GM21423 (cell line): Measurements from ENCODE around the gene PXYLP1.
A peak's percentile ranks its signal among the peaks of the same experiment; 100 is the strongest.

ENCODE experiments used
- ATAC-seq: cut with Tn5 transposase; IDR thresholded peaks from one replicate; pipeline ENCODE4 v1.9.1; 2021; ENCODE audit warnings: mild to moderate bottlenecking, moderate library complexity; ENCODE audit not compliant: unreplicated experiment

PXYLP1 gene

DNA sequence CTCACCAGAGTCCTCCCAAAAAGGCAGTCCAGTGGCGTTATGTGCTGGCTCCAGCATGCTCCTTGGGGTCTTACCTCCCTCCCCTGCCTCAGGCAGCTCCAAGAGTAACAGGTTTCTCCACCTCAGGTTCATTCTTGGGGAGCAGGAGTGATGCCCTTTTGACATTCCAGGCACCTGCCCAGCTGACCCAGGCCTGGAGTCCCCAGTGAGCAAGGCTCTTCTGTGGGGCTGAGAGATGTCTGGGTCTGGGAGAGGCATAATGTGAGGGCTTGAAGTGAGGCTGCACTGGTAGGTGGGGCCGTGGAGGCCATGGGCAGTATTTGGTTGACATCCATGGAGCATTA, 15.3 kb downstream of the PXYLP1 start:
- ATAC-seq = no peak

DNA sequence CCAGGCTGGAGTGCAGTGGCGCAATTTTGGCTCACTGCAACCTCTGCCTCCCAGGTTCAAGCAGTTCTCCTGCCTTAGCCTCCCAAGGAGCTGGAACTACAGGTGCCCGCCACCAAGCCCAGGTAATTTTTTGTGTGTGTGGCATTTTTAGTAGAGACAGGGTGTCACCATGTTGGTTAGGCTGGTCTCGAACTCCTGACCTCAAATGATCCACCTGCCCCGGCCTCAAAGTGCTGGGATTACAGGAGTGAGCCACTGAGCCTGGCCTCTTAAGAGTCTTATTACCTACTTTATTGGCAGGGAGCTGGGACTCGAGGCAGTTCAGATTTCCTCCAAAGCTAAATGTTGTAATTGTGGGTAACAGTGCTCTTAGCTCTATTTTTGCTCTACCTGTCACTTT, 16.4 kb downstream of the PXYLP1 start:
- ATAC-seq = no peak

DNA sequence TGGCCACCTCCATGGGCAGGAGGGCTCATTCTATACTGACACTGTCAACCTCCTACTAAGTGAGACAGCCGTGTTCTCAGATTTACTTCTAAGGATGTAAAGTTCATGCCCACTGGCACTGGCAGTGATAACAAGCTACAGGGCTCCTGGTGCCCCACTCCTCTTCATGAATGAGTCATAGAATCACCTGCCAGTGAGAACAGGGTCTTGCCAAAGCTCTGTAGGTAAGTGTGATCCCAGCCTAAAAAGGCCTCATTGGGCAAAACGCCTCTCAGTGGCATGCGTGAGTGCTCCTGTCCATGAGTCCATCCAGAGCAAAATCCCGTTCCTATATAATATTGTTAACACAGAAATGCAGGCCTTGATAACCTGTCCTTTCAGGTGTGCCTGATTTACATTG, 17.4 kb downstream of the PXYLP1 start:
- no peak for ATAC-seq

- no peak for ATAC-seq
Measured at GRCh38 chr3:141250342-141250741, 18.7 kb downstream of the PXYLP1 start.

DNA sequence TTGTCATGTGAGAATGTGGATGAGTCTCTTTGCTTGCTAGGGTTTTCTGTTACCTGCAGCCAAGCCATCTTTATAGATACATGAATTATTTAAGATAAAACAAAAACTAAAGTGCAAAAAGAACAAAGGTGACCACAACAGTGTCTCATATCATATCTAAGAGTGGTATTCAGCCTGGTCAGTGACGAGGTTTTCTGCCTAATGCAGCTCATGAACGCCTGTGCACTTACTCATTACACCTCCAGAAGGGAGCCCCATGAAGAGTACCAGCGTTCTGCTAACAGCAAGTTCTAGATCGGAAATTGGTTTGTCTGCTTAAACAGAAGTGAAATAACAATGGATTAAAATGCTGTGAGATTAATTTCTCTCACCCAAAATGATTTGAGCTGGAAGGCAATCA, 19.2 kb downstream of the PXYLP1 start:
- no peak for ATAC-seq

DNA sequence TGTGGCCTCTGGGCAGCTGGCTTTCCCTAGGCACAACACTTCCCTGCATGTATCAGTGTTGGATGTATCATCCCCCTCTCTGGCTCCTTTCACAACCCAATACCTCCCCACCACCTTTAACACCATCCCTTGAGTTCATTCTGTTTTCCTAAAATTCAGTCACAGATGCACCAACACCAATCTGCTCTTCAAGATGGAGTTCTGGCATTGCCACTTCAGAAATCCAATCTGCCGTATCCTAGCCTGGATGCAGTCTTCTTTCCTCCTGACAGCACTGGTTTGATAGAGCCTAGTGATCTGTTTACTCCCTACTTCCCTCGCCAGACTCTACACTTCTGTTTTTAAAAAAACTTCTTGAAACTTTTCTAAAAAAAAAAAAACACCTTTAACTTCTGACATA, 21.7 kb downstream of the PXYLP1 start:
- no peak for ATAC-seq

GRCh38 chr3:141253811-141254210, 22.2 kb downstream of the PXYLP1 start:
- ATAC-seq = no peak

DNA sequence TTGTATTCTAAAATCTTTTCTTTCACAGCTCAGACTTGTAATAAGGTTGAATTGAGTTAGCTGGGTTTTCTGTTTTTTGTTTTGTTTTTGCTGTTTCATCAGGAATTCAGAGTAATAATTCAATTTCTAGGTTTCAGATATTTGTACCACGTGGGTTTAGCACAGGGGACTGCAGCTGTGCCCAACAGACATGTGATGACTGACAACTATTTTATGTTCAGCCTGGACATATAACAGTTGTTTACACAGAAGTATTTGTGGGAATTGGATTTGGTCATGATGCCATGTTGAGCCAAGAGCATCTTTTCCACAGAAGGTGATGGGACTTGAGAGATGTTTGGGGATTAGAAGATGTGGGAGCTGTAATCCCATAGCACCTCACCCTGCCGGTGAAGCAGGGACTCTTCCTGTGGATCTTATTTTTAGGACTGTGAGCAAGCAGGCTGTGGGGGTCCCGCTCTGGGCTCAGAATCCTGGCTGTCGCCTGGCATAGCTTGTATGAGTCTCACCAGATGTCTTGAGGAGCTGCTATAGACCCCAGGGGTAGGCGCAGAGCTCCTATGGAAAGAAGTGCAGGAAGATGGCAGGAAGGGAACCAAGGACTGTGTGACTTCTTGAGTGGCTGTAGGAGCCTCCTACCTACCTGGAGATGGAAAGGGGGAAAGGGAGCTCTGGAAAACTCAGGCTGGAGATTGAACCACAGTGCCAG, 23.7 kb downstream of the PXYLP1 start:
- ATAC-seq = no peak

DNA sequence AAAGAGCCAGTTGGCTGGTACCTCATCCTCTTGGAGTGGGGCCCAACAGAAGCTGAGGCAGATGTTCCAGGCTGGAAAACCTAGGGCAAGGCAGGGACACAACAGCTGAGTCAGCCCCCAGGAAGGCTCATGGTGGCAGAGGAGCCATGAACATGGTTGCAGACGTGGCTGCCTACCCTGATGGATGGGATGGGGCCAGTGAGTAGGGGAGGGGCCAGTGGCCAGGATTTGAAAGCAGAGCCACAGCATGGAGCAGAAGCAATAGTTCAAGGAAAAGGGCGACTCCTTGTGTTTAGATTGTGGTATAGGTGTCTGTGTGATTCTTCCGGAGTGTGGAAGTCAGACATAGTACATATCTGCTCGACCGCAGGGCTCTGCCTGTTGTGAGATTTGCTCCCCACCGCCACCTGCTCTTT, 24.2 kb downstream of the PXYLP1 start:
- no peak for ATAC-seq

DNA sequence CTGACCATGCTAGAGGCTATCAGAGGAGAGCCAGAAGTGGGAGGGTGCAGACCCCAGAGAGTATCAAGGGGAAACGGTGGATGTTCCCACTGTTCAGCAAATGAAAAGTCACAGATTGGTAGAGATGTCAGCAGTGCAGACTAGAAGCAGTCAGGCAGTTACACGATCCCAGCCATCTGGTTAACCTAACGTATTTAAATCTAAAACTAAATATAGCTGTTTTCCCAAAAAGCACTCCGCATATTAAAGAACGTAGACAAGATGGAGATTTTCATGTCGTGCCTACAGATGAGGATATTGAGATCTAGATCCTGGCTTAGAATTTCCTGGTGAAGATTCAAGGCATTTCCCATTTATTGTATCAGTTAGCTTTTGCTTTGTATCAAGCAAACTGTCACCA, 25.2 kb downstream of the PXYLP1 start:
- no peak for ATAC-seq

- ATAC-seq = no peak
Measured at GRCh38 chr3:141257961-141258360, 26.3 kb downstream of the PXYLP1 start.

GRCh38 chr3:141258973-141259372, 27.3 kb downstream of the PXYLP1 start:
- ATAC-seq = no peak

DNA sequence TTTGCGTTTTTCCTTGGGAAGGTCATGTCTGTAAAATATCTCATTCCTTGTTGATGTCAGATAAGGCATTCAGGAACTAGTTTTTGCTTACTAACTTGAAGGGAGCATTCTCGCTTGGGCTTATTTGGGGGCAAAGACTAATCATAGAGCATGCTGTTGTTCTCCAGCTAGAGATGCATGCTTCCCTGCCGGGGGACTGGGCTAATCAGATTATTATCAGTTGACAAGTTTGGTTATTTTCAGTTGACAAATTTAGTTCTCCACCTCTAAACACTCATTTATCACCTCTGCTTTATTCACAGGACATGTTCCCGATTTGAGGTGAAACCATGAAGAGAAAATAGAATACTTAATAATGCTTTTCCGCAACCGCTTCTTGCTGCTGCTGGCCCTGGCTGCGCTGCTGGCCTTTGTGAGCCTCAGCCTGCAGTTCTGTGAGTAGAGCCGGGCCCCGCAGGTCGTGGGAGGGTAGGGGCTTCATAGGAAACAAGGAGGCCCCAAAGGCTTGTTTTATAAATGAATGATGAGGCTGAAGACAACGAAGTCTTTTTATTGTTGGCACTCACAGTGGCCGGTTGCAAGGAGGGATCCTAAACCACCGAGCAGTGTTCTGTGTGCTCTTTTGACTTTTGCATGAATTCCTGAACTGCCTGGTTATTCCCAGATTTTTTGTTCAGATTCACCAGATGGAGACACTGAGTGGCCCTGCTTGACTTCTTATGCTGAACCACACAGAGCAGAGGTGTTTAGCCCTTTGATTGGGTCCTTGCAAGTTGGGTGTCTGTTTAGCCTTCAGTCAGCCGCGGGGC, 28.4 kb downstream of the PXYLP1 start:
- no peak for ATAC-seq

- ATAC-seq = no peak
Measured at GRCh38 chr3:141260630-141260927, 29.0 kb downstream of the PXYLP1 start.

DNA sequence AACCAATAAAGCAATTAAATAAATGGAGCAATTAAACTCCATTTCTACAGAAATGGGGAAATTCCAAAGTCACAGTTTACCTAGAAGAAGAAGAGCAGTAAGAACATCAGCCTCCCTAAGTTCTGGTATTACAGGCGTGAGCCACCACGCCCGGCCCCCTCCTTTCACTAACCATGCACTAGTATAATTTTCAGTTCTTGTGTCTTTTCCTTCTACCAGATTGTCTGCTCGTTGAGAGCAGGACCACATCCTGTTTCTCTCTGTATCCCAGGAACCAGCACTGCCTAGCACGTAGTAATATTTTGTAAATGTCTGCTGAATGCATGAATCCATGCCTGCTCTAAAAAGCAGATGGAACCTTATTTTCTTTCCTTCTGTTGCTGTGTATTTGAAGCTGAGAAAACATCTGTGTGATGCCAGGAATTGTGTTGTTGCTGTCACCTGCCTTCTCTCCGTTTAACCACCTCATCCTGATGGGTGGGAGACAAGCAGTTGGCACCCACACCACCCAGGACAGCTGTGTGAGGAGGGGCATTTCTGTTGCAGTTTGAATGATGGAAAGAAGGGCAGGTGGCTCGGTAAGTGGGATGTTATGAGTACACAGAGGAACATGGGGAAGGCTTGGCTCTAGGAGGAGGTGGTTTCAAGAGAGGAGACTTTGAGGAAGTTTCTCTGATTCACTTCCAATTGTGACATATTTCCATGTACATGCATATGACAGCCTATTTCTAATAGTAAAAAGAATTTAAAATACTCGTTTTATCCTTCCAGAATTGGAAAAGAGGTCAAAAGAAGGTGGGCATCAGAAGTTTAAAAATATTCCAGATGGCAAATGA, 30.1 kb downstream of the PXYLP1 start:
- ATAC-seq = no peak

GRCh38 chr3:141262308-141262705, 30.7 kb downstream of the PXYLP1 start:
- ATAC-seq = no peak

DNA sequence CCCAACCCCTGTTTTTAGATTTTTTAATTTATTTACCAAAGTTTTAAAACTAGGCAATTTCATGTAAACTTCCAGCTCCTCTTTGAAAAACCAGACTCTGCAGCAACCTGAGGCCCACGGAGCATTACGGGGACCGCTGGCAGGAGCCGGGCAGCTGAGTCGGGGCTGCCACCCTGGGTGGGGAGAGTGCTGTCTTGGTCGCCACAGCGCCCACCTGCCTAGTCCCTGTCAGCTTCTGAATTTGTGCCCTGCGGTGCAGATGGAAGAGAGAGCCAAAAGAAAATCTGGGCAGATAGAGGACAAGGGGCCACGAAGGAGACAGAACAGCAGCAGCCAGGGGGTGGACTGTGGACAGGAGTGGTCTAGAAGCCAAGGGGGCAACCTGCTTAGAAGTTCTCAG, 34.6 kb downstream of the PXYLP1 start:
- ATAC-seq = no peak

GRCh38 chr3:141266797-141267555, 35.4 kb downstream of the PXYLP1 start:
- ATAC-seq = peak; percentile 66

DNA sequence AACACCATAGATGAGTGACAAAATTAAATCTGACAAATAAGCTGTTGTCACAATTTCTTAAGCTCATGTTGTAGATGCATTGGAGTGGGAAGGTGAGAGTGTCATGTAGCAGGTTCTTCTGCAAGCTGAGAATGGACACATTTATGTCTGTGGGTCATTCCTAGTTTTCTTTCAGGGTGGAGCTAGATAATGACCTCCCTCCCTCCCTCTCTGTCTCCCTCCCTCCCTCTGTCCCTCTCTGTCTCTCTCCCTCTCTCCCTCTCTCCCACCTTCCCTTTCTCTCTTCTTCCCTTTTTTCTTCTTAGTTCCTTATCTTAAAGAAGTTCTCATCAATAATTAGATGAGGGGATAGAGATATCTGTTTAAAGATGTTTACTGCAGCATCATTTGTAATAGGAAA, 36.0 kb downstream of the PXYLP1 start:
- ATAC-seq = no peak

- ATAC-seq = no peak
Measured at GRCh38 chr3:141268306-141268705, 36.7 kb downstream of the PXYLP1 start.

GRCh38 chr3:141268791-141269190, 37.2 kb downstream of the PXYLP1 start:
- ATAC-seq = no peak
